Measurements from ENCODE around the gene CD207. TPM values are rescaled to one million over a fixed set of nuclear protein-coding genes. Genes with fewer than 3 reads are reported as not detected.
A peak's percentile ranks its signal among the peaks of the same experiment; 100 is the strongest.

CD207 gene
- total RNA-seq, 1 experiment from 2014 or later = not detected

DNA sequence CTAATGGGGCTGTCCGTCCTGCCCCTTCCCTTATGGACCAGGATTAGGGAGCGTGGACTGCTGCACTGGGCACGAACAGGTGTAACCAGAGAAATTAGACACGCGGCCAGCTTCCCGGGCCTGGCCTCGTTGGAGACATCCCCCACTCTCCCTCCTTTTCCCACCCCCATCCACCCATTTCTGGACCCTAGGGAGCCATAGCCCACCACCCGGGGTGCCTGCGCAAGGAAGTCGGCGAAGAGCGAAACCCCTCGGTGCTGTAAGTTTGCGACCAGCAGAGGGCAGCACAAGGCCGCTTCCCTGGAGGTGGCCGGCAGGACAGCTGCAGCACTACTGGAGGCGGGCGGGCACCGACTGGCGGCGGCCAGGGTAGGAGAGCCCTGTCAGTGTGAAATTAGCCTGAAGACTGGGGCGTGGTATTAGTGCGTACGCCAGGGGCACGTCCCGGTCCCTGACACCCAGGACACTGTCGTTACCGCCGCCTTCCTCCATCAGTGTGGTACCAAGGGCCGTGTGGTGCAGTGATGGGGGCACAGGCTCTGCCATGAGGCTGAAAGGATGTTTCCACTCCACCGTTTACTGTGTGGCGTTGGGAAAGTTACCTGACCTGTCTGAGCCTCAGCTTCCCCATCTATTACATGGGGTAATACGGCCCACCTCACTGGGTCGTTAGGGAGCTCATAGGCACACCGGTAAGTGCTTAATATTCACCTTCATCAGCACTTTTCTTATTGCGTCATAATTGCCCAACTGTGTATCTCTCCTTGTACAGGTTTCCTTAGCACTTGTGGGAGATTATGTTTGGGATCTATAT is 36.0 kb upstream of the CD207 start:
- POLR2A ChIA-PET (ENCODE audit: unreplicated experiment) = no interaction called here
- CTCF ChIA-PET = interaction anchor here (0.7 to 3.9 kb wide), 5 partner anchors 17 to 215 kb away, joined by 3 to 23 read pairs (median 3); no protein-coding TSS in a partner anchor
- no peaks in the 10 kb centered on the region for H3F3A ChIP-seq (ENCODE audit: insufficient read depth, low read depth)
- no peaks in the 10 kb centered on the region for H3K36me3 ChIP-seq (ENCODE audit: low read depth)
- H4K20me1 ChIP-seq (ENCODE audit: insufficient read depth) = no peaks in the 10 kb centered on the region
- peak; percentile 61 to 84 for DNase-seq
- no peak overlapping the region for H3K4me3 ChIP-seq
- intact Hi-C loops (cut with micrococcal nuclease; ENCODE audit: unreplicated experiment) = loop anchor here (1.0 to 2.0 kb wide), 3 partner anchors 49 to 106 kb away; no protein-coding TSS in a partner anchor
- no peaks in the 10 kb centered on the region for H3K4me1 ChIP-seq (replicated peaks; ENCODE audit: insufficient read depth)
- peaks cover 41% of the 10 kb centered on the region for H3K27me3 ChIP-seq (ENCODE audit: insufficient read depth, low read depth)
- H3K79me2 ChIP-seq (ENCODE audit: low read depth) = no peaks in the 10 kb centered on the region
- peak overlapping the region; percentile 48; the same call in 1 of the 2 replicates for H3K4me2 ChIP-seq
- no TSS peak for BruUV-seq (replicated peaks)
- no peak overlapping the region for H3K27ac ChIP-seq
- no peak overlapping the region for H2AFZ ChIP-seq
- H3K9me3 ChIP-seq (ENCODE audit: insufficient read depth, low read depth) = no peaks in the 10 kb centered on the region
- no peak for TF ChIP-seq EZH2 (IDR thresholded peaks at IDR 0.05; ENCODE audit: low read depth)
- TF ChIP-seq, protein P1, sequence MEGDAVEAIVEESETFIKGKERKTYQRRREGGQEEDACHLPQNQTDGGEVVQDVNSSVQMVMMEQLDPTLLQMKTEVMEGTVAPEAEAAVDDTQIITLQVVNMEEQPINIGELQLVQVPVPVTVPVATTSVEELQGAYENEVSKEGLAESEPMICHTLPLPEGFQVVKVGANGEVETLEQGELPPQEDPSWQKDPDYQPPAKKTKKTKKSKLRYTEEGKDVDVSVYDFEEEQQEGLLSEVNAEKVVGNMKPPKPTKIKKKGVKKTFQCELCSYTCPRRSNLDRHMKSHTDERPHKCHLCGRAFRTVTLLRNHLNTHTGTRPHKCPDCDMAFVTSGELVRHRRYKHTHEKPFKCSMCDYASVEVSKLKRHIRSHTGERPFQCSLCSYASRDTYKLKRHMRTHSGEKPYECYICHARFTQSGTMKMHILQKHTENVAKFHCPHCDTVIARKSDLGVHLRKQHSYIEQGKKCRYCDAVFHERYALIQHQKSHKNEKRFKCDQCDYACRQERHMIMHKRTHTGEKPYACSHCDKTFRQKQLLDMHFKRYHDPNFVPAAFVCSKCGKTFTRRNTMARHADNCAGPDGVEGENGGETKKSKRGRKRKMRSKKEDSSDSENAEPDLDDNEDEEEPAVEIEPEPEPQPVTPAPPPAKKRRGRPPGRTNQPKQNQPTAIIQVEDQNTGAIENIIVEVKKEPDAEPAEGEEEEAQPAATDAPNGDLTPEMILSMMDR (conservative IDR thresholded peaks at IDR 0.05) = peak; percentile 91
- H3K9me2 ChIP-seq (ENCODE audit: insufficient read depth) = no peaks in the 10 kb centered on the region

DNA sequence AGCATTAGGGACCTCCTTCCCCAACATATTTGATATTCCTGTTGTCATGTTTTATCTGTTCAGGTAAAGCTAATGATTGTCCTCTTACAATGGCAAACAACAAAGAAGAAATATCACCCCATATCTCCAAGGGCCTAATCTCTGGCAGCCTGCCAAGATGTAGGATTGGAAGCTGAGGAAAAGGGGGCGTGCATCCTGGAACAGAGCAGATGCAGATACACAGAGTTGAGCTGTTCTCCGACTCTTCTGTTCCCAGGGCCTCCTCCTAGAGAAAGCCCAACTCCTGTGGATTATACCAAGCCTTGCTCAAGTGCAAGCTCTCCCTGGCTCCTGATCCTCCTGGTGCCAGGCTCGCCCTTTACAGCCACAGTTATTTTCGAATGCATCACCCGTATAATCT is 35.2 kb upstream of the CD207 start:
- BruUV-seq (replicated peaks) = no TSS peak

GRCh38 chr2:70868970-70869369 is 33.4 kb upstream of the CD207 start:
- no peak overlapping the region for H3K27ac ChIP-seq
- BruUV-seq (replicated peaks) = no TSS peak
- intact Hi-C loops (cut with micrococcal nuclease; ENCODE audit: unreplicated experiment) = loop anchor here (10.0 kb wide), 1 partner anchor 286 kb away; no protein-coding TSS in a partner anchor
- no peaks in the 10 kb centered on the region for H3K9me3 ChIP-seq (ENCODE audit: insufficient read depth, low read depth)
- no peaks in the 10 kb centered on the region for H3K4me1 ChIP-seq (replicated peaks; ENCODE audit: insufficient read depth)
- no peak overlapping the region for H2AFZ ChIP-seq
- H3K36me3 ChIP-seq (ENCODE audit: low read depth) = no peaks in the 10 kb centered on the region
- no peaks in the 10 kb centered on the region for H4K20me1 ChIP-seq (ENCODE audit: insufficient read depth)
- CTCF ChIA-PET = interaction anchor here (3.9 kb wide), 1 partner anchor 78 kb away, joined by 23 read pairs; no protein-coding TSS in a partner anchor
- no peaks in the 10 kb centered on the region for H3F3A ChIP-seq (ENCODE audit: insufficient read depth, low read depth)
- no peaks in the 10 kb centered on the region for H3K9me2 ChIP-seq (ENCODE audit: insufficient read depth)
- H3K4me2 ChIP-seq = no peak overlapping the region
- TF ChIP-seq, protein P1 (conservative IDR thresholded peaks at IDR 0.05) = no peak
- TF ChIP-seq EZH2 (IDR thresholded peaks at IDR 0.05; ENCODE audit: low read depth) = no peak
- peaks cover 15% of the 10 kb centered on the region for H3K27me3 ChIP-seq (ENCODE audit: insufficient read depth, low read depth)
- POLR2A ChIA-PET (ENCODE audit: unreplicated experiment) = no interaction called here
- DNase-seq = no peak
- H3K79me2 ChIP-seq (ENCODE audit: low read depth) = no peaks in the 10 kb centered on the region
- no peak overlapping the region for H3K4me3 ChIP-seq

More for the DNA sequence above, 35.2 kb upstream of the CD207 start:
- H3K27ac ChIP-seq = no peak overlapping the region
- H3K4me1 ChIP-seq (replicated peaks; ENCODE audit: insufficient read depth) = no peaks in the 10 kb centered on the region
- peaks cover 33% of the 10 kb centered on the region for H3K27me3 ChIP-seq (ENCODE audit: insufficient read depth, low read depth)
- no peaks in the 10 kb centered on the region for H3K9me2 ChIP-seq (ENCODE audit: insufficient read depth)
- intact Hi-C loops (cut with micrococcal nuclease; ENCODE audit: unreplicated experiment) = loop anchor here (1.0 to 2.0 kb wide), 2 partner anchors 50 to 77 kb away; no protein-coding TSS in a partner anchor
- H4K20me1 ChIP-seq (ENCODE audit: insufficient read depth) = no peaks in the 10 kb centered on the region
- no peaks in the 10 kb centered on the region for H3K9me3 ChIP-seq (ENCODE audit: insufficient read depth, low read depth)
- H3K4me3 ChIP-seq = no peak overlapping the region
- TF ChIP-seq EZH2 (IDR thresholded peaks at IDR 0.05; ENCODE audit: low read depth) = no peak
- TF ChIP-seq, protein P1 (conservative IDR thresholded peaks at IDR 0.05) = no peak
- H3K36me3 ChIP-seq (ENCODE audit: low read depth) = no peaks in the 10 kb centered on the region
- ChIA-PET POLR2A (ENCODE audit: unreplicated experiment) (no interaction called here), CTCF (interaction anchor here (0.6 to 3.9 kb wide), 3 partner anchors 67 to 1092 kb away, joined by 3 to 23 read pairs (median 3); no protein-coding TSS in a partner anchor)
- H2AFZ ChIP-seq = no peak overlapping the region
- H3F3A ChIP-seq (ENCODE audit: insufficient read depth, low read depth) = no peaks in the 10 kb centered on the region
- no peak for DNase-seq
- H3K79me2 ChIP-seq (ENCODE audit: low read depth) = no peaks in the 10 kb centered on the region
- H3K4me2 ChIP-seq = no peak overlapping the region

All from PC-9 (cell line).